Glomerular visceral epithelial cell (primary cell): Measurements from ENCODE around the gene NPLOC4.

Source experiments
- DNase-seq: peaks from one replicate; pipeline ENCODE4 v3.0.0-alpha.2; 2016; ENCODE audit errors: extremely low spot score

NPLOC4 gene

DNA sequence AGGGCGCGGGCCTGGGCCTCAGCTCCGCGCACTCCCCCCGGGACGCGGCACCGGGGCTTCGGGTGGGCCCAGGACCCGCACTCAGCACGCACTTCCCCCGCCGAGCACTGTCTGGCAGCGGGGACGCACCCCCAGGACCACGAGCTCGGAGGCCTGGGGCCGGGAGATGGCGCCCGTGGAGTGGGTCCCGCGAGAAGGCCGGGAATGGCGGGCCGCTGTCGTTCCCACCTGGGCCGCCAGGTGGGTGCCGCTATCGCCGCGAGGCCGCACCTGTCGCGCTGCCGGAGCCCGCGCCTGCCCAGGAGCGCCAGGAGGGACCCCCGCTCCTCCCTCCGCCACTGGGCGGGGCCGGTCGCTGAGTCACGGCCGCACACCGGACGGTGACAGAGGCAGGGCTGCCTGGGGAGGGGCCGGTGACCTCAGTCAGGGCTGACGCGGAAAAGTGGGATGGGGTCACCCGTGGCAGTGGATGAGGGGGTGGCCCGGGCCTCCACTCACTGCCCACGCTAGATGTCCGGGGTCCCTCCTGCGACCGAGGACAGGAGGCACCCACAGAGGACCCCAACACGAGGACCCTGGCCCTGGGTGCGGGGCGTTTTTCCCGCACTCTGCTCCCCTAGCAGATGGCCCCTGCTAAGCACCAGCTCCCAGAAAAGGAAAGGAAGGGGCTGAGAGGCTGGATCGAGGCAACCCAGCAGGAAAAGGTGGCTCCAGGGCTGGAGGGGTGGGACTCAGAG lies 117.5 kb downstream of the NPLOC4 start:
- peak; percentile 61 for DNase-seq

GRCh38 chr17:81518785-81519283 lies 118.1 kb downstream of the NPLOC4 start:
- peak; percentile 51 for DNase-seq

DNA sequence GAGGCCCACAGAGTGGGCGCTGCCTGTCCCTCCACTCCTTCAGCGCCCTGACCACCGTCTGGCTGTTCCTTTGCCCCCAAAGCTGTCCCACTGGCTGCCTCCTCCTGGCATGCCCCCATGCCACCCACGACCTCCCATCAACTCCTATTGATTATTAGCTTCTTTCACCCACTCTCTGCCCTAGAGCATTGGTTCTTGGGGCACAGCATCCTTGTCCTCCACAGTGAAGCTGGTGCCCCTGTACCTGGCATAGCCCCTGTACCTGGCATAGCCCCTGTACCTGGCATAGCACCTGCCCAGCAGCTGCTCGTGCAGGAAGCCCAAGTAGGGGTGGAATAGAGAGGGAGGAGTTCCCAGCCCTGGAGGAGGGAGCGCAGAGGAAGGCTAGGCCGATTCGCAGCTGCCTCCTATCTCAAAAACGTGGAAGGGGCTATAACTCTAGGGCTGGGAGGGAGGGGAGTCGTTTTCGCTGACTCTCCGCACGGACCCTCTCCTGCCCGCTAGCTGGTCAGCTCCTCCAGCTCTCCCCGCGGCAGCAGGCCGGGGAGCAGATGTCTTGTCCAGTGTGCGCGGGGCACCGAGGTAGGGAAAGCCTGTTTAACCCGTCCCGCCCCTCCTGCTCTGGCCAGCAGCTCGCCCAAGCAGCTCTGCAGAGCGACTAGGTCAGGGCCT lies 118.7 kb downstream of the NPLOC4 start:
- no peak for DNase-seq

DNA sequence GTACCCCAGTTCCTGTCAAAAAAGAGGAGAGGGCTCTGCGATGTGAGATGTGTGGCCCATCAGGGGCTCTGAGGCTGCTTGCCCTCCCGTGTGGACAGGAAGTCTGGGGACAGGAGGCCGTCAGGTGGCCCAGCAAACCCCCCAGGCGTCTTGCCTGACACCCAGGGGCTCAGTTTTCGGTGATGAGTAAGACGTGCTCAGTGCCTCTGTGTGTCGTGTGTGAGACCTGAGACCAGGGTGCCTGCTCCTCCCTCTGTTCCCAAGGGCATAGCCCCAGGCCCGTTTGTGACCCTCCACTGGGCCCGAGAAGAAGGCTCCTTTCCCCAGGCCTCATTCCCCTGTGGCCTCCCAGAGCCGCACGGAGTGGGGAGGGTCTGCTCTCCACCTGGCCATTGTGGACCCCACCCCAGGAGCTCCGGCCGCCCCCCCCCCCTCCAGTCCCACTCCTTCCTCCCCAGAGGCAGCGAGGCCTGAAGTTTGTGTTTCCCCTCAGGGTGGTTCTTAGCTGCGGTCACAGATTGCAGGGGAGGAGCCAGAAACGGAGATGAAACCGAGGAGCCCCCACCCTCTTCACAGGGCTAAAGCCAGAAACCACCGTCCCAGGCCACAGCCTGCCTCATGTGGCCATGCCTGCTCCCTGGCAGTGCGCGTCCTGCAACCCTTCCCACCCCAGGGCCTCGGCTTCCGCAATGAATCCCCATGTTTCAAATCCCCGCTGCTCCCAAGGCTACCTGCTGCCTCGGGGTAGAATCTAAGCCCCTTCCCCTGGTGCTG lies 119.4 kb downstream of the NPLOC4 start:
- DNase-seq = peak; percentile 69

GRCh38 chr17:81517009-81517338 lies 119.9 kb downstream of the NPLOC4 start:
- no peak for DNase-seq

DNA sequence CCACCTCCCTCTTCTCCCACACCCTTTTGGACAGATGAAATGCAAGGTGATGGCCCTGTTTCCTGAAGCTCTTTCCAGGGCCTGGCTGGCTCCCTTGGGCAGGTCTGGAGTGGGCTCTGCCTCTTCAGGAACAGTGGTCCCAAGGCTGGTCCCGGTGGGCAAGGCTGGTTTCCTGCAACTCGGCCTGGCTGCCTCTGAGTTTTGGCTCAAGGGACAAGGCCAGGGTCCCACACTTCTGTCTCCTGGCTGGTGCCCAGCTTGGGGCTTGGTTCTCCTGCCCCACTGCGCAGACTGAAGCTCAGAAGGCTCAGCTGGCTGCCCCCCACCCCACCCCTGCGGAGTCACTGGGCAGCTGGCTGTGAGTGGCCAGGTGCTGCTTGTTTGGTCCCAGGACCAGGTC lies 120.5 kb downstream of the NPLOC4 start:
- DNase-seq = no peak

- DNase-seq = no peak
These were observed 121.3 kb downstream of the NPLOC4 start for GRCh38 chr17:81515530-81516041.

GRCh38 chr17:81514739-81515529 lies 122.0 kb downstream of the NPLOC4 start:
- peak; percentile 86 for DNase-seq

- peak; percentile 44 for DNase-seq
These were observed 122.5 kb downstream of the NPLOC4 start for GRCh38 chr17:81514489-81514738.

DNA sequence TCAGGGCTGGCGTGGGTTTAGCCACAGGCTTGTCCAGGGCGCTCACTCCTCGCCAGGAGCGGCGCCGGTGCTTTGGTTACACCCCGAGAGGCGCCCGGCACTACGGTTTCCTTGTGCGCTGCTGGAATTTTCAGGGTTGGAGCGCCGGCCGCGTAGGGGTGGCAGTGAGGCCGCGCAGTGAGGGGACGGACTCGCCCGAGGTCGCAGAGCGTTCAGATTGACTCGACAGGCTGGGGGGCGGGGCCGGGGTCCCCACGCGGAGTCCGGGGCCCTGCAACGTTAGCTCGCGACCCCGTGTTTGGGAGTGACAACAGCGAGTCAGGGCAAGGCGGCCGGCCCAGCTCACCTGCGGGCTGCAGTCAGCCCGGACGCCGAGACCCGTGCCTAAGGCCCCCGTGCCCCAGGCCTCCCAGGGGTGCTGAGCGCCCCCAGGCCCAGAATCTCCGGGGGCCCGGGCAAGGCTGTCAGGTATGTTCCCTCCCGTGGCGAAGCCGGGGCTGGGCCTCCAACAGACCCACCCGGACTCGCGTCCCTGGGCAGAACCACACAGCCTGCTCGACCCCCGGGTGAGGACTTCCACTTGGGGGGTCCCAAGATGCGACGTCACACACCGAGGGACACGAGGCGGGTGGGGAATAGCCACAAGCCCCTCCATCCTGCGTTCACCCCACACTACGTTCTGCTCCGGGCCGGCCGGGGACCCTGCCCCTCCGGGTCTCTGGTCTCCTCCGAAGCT lies 123.0 kb downstream of the NPLOC4 start:
- DNase-seq = peak; percentile 75

DNA sequence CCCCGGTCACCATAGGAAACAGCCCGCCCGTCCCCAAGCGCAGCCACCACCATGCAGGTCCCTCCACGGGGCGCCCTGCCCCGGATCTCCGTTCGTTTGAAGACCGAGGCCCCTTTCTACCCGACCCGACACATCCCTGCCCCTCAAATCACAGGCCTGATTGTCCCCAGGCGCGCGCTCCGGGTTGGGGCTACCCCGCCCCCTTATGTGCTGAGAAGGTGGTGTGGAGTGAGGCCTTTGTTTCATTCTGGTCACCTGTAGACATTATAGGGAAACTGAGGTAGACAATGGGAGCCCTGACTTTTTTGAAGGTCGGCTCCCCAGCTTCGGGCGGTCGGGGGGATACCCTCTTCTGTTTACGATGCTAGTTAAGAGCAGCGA lies 123.5 kb downstream of the NPLOC4 start:
- DNase-seq = peak; percentile 70

DNA sequence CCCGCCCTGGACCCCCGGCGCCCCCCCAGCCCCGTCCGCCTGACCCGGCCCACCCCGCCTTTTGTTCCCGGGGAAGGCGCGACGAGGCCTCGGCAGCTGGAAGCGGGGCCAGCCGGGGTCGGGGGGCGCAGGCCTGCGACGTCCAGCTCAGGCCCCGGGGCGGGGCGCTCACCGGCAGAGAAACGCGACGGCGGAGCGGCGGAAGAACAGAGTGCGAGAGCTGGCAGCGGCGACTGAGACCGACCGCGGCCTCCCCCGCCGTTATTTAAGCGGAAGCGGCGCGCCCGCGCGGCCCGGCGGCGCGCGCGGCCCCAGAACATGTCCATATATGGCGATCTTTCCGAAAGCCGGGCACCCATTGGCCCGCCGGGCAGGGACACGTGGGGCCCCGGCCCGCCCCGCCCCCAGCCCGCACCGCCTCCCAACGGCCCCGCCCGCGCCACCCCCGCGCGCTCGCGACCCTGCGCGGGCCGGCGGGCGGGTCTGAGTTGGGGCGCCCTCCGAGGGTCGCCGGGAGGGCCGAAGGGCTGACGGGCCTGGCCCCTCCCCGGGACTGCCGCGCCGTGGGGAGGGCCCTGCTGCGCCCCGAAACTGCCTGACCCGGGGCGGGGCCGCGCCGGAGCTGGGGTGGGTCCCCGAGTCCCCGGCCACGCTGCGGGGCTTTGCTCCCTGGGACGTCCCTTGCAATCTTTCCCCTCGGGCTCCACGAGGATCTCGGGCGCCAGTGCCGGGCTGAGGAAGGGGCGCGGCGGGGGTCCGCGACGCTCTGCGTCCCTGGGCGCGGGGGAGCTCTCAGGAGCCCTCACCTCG lies 124.1 kb downstream of the NPLOC4 start, which contains the start of gene ACTG1:
Gene ACTG1 (minus strand): TSS at position 238 of the 810 bp plus-strand sequence. CDS start 445 bp downstream, outside the sequence.
- DNase-seq = peak; percentile 97

DNA sequence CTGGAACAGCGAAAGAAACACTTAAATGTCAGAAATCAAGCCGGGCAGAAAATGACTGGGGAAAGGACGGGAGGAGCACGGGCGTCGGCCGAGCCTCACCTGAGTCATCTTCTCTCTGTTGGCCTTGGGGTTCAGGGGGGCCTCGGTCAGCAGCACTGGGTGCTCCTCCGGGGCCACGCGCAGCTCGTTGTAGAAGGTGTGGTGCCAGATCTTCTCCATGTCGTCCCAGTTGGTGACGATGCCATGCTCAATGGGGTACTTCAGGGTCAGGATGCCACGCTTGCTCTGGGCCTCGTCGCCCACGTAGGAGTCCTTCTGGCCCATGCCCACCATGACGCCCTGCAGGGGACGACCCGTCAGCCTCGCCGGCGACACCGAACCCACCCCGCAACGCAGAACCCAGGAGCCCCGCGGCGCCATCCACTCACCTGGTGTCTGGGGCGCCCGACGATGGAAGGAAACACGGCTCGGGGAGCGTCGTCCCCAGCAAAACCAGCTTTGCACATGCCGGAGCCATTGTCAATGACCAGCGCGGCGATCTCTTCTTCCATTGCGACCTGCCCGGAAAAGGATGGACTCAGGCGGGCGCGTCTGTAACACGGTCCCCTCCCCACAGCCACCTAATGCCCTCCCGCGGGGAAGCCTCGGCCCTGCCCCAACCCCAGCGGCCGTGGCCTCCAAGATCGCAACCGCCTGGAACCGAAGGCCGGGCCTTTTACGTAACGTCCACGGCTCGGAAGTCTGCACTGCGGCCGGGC lies 124.9 kb downstream of the NPLOC4 start:
- peak; percentile 45 for DNase-seq

GRCh38 chr17:81511554-81511803 lies 125.4 kb downstream of the NPLOC4 start:
- no peak for DNase-seq

- DNase-seq = peak; percentile 44
These were observed 125.9 kb downstream of the NPLOC4 start for GRCh38 chr17:81510785-81511553.

DNA sequence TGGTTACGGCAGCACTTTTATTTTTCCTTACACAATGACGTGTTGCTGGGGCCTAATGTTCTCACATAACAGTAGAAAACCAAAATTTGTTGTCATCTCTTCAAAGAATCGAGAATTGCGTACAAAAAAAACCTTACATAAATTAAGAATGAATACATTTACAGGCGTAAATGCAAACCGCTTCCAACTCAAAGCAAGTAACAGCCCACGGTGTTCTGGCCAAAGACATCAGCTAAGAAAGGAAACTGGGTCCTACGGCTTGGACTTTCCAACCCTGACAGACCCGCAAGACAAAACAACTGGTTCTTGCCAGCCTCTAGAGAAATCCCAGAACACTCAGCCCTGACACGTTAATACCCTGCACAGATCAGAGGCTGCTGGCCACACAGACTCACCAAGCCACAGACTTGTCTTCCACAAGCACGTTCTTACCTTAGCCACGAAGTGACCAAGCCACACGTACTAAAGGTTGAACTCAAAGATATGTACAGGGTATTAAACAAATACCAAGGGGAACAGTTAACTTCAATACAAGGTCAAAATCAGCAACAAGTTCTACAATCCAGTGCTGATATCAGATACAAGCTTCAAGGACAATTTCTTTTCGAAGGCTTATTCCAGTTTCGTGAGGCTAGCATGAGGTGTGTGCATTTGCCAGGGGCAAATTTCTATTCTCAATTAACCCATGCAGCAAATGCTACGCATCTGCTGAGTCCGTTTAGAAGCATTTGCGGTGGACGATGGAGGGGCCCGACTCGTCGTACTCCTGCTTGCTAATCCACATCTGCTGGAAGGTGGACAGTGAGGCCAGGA lies 126.7 kb downstream of the NPLOC4 start:
- DNase-seq = no peak

DNA sequence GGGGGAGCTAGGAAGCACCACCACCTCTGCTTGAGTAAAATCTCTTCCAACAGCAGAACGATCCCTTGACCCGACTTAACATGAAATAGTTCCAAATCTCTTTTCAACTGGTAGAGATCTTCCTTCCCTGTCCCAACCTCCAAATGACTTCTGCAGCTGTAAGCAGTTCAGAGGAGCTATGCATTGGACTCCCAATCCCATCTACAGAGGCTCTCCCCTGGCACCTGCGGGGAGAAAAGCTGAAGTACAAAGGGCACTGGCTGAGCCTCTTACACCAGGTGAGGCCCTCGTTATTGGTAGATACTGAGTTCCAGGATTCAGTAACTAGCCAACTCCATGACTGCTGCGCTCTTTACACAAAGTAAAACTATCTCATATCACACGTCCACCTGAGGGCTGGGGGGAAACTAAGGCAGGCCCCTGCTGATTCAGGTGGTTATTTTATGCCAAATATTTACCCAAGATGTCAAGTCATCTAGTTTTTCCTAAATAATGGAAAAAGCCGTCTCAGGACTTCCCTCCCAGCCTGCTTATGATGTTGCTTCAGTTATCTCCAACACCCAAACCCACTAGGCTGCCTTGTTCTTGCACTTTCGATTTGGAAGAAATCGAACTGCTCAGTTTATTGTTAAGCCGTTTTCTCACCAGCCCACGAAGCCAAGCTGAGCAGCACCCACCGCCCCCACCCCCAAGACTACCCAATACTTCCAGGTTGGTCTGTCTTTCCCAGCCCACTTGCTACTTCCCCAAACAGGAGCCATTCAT lies 127.5 kb downstream of the NPLOC4 start:
- no peak for DNase-seq
